Pancreas (tissue), 10 donors: ENCODE results near the gene HIBCH. TPM values are rescaled to one million over a fixed set of nuclear protein-coding genes. Genes with fewer than 3 reads are reported as not detected.

Source experiments
- ATAC-seq, 4 donors: fragments of 200-7000 bp; cut with Tn5 transposase; one replicate each; pipeline versions ENCODE4 v1.8.0 to v1.9.1; 2020; ENCODE audit warnings: mild to moderate bottlenecking in 4 of 4, moderate library complexity in 4 of 4
- DNase-seq, 6 donors: peaks; one replicate each; pipeline ENCODE4 v3.0.0-alpha.2; 2020
- FAIRE-seq: peaks from 2 replicates; lab custom pipeline; 2012; peaks lifted over from hg19 to GRCh38; lab: Jason Lieb, UNC
- H3K27ac ChIP-seq, 4 donors: fragments of 200-600 bp; sonication (generic); 1 replicate in 3 of 4; 2 replicates in 1 of 4; pipeline versions ENCODE4 v1.5.0 to v1.8.0; 2020
- H3K27me3 ChIP-seq, 4 donors: fragments of 200-600 bp; one replicate each; pipeline ENCODE4 v1.8.0; 2021
- H3K36me3 ChIP-seq, 3 donors: fragments of 200-600 bp; sonication (generic) in 1 of 3; one replicate each; pipeline versions ENCODE4 v1.5.0 to v1.8.0; 2020 to 2021
- H3K4me1 ChIP-seq, 3 donors: fragments of 200-600 bp; one replicate each; pipeline ENCODE4 v1.8.0; 2021
- H3K4me3 ChIP-seq, 4 donors: fragments of 200-600 bp; sonication (generic) in 2 of 4; one replicate each; pipeline versions ENCODE4 v1.5.0 to v1.8.0; 2020 to 2021
- H3K9me3 ChIP-seq, 4 donors: fragments of 200-600 bp; one replicate each; pipeline ENCODE4 v1.8.0; 2021
- CTCF ChIP-seq, 4 donors: fragments of 200-600 bp; sonication (generic) in 3 of 4; IDR thresholded peaks; one replicate each; pipeline versions ENCODE4 v1.5.0 to v1.8.0; 2021; ENCODE audit warnings: antibody characterized with exemption in 4 of 4
- WGBS, 2 donors: extraction: QIAGEN DNeasy Blood & Tissue Kit; methylation state at CpG; one replicate each; pipeline ENCODE4 v1.1.7; 2013; 5-methylcytosine and 5-hydroxymethylcytosine counted together
- intact Hi-C, 3 donors: fragments of 100-400 bp; cut with DNase I; formaldehyde crosslinking; loops; one replicate each; pipeline versions ENCODE4 v1.11.1 to v1.14.2; 2022
- polyA plus RNA-seq, 2 donors: library from polyadenylated mRNA; stranded (reverse); fragments of 200-250 nt; gene quantifications; one replicate each; pipeline ENCODE4 v1.2.3, GENCODE V29; 2013
- total RNA-seq, 6 donors: library from RNA; stranded (reverse); fragmentation: NEBNext Ultra II Directional in 4 of 6; extraction: Animal tissue kit (Norgen Biotek cat#: 25700) in 4 of 6; gene quantifications; one replicate each; pipeline versions ENCODE4 v1.2.1 to v1.2.4, GENCODE V29; 2021 to 2023
- donor health status: healthy with polysubstance abuse.
- donor health status: DM: no; HTN: no; CAD: no; lungs with moderate emphysema.
- donor health status: DM: no; HTN: no; CAD: no.
- donor health status: control.
- donor health status: control.
- donor health status: Bipolar disorder and iron deficiency.
- donor health status: DM: yes; HTN: yes; CAD: no.
- donor health status: DM: no; HTN: no; CAD: no.
- donor health status: DM: no; HTN: no; CAD: no.
- donor health status: DM: yes; HTN: yes; CAD: no.

The HIBCH gene
- total and polyA plus RNA-seq, 8 donors, result 7.6 to 29.3 (median 21.1) TPM

GRCh38 chr2:190184460-190184859 lies 135.2 kb downstream of the HIBCH start:
- Histone ChIP-seq H3K27me3 (no peaks in the 10 kb centered on the region), H3K4me1 (peaks cover 0 to 15% (median 0%) of the 10 kb centered on the region in 3 donors), H3K27ac (no peak overlapping the region), H3K9me3 (no peaks in the 10 kb centered on the region), H3K36me3 (no peaks in the 10 kb centered on the region), H3K4me3 (no peak overlapping the region)
- intact Hi-C loops, result no loop called here
- no peak for TF ChIP-seq CTCF (IDR thresholded peaks at IDR 0.05)
- no peak for DNase-seq
- no peak for ATAC-seq
- FAIRE-seq, result no peak
- 67% methylated on average over 4 of the region's 4 CpGs for WGBS, 2 donors

GRCh38 chr2:190183539-190183938 lies 136.1 kb downstream of the HIBCH start:
- 67 to 74% methylated on average over 2 of the region's 2 CpGs for WGBS, 2 donors
- ATAC-seq (no peak), DNase-seq (no peak), FAIRE-seq (no peak)
- peaks cover 0 to 17% (median 0%) of the 10 kb centered on the region in 3 donors for H3K4me1 ChIP-seq
- H3K4me3 ChIP-seq, result no peak overlapping the region
- H3K9me3 ChIP-seq, result no peaks in the 10 kb centered on the region
- H3K27ac ChIP-seq, result no peak overlapping the region
- no peaks in the 10 kb centered on the region for H3K36me3 ChIP-seq
- H3K27me3 ChIP-seq, result no peaks in the 10 kb centered on the region
- TF ChIP-seq CTCF (IDR thresholded peaks at IDR 0.05), result no peak
- intact Hi-C loops, result no loop called here

GRCh38 chr2:190182071-190182524 lies 137.5 kb downstream of the HIBCH start:
- no peak for FAIRE-seq
- H3K4me1 ChIP-seq, result peaks cover 0 to 17% (median 0%) of the 10 kb centered on the region in 3 donors
- no peak for ATAC-seq
- no peak overlapping the region for H3K4me3 ChIP-seq
- TF ChIP-seq CTCF (IDR thresholded peaks at IDR 0.05), result no peak
- 63 to 66% methylated on average over 3 of the region's 3 CpGs for WGBS, 2 donors
- H3K36me3 ChIP-seq, result no peaks in the 10 kb centered on the region
- no peak for DNase-seq
- no peak overlapping the region for H3K27ac ChIP-seq
- H3K27me3 ChIP-seq, result no peaks in the 10 kb centered on the region
- no peaks in the 10 kb centered on the region for H3K9me3 ChIP-seq
- intact Hi-C loops, result no loop called here

- Histone ChIP-seq H3K27ac (peak overlapping the region; percentile 88 to 95 (median 90)), H3K27me3 (no peaks in the 10 kb centered on the region), H3K9me3 (no peaks in the 10 kb centered on the region), H3K4me3 (peak overlapping the region; percentile 68 to 79 (median 74)), H3K4me1 (peaks cover 0 to 17% (median 0%) of the 10 kb centered on the region in 3 donors), H3K36me3 (no peaks in the 10 kb centered on the region)
- intact Hi-C loops, result no loop called here
- FAIRE-seq (no peak), ATAC-seq (peak; percentile 16 to 35 (median 25)), DNase-seq (no peak)
- no peak for TF ChIP-seq CTCF (IDR thresholded peaks at IDR 0.05)
- 9% methylated on average over 11 of the region's 11 CpGs for WGBS, 2 donors
Observed at GRCh38 chr2:190181123-190181669, 138.4 kb downstream of the HIBCH start.
